Adipocyte (in vitro differentiated cells): ENCODE data around the gene ST8SIA1.
A peak's percentile ranks its signal among the peaks of the same experiment; 100 is the strongest.

Experiments used
- DNase-seq: peaks from one replicate; pipeline ENCODE4 v3.0.0-alpha.2; 2015; ENCODE audit warnings: low read depth
- H3K27me3 ChIP-seq: replicated peaks from 2 replicates; pipeline ENCODE4 v1.7.0; 2013; ENCODE audit warnings: mild to moderate bottlenecking, low read length, moderate library complexity; ENCODE audit not compliant: control insufficient read depth, insufficient read depth
- H3K36me3 ChIP-seq: 2 replicates; pipeline ENCODE4 v1.7.0; 2013; ENCODE audit warnings: low read length, mild to moderate bottlenecking, moderate library complexity; ENCODE audit not compliant: control insufficient read depth, insufficient read depth, severe bottlenecking
- H3K4me1 ChIP-seq: 2 replicates; pipeline ENCODE4 v1.7.0; 2013; ENCODE audit warnings: mild to moderate bottlenecking, low read length, moderate library complexity; ENCODE audit not compliant: control insufficient read depth, insufficient read depth
- H3K4me3 ChIP-seq: 2 replicates; pipeline ENCODE4 v1.7.0; 2013; ENCODE audit warnings: mild to moderate bottlenecking, low read length, moderate library complexity
- H3K9ac ChIP-seq: 2 replicates; pipeline ENCODE4 v1.7.0; 2013; ENCODE audit warnings: mild to moderate bottlenecking, low read length, moderate library complexity
- H3K9me3 ChIP-seq: 2 replicates; pipeline ENCODE4 v1.7.0; 2013; ENCODE audit warnings: mild to moderate bottlenecking, low read length, moderate library complexity; ENCODE audit not compliant: control insufficient read depth

Gene ST8SIA1

DNA sequence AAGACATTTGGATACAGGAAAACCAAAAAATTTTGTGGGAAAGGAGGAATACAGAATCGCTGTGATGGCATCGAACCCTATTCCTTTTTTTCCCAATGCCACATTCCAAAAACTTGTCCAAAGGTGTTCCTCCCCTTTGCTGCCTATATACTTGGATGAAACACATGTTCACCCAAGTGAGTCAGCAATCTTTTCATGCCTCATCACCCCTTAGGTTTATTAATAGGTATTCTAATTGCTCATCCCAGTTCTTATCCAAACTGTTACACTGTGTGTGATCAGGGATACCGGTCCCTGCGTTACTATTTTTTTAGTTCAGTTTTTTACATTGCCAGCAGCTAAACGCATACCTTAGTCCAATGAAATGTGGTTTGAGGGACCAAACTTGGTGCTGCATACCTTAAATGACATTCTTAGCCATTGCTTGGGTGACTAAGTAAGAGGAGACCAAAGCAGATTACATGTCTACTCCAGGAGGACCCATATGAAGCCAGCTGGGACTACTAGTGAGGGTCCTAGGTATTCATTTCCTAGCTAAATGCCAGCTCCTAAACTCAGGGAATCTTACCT, 20.6 kb upstream of the ST8SIA1 start:
- Histone ChIP-seq H3K4me3 (no peak overlapping the region), H3K9me3 (no peaks in the 10 kb centered on the region)

DNA sequence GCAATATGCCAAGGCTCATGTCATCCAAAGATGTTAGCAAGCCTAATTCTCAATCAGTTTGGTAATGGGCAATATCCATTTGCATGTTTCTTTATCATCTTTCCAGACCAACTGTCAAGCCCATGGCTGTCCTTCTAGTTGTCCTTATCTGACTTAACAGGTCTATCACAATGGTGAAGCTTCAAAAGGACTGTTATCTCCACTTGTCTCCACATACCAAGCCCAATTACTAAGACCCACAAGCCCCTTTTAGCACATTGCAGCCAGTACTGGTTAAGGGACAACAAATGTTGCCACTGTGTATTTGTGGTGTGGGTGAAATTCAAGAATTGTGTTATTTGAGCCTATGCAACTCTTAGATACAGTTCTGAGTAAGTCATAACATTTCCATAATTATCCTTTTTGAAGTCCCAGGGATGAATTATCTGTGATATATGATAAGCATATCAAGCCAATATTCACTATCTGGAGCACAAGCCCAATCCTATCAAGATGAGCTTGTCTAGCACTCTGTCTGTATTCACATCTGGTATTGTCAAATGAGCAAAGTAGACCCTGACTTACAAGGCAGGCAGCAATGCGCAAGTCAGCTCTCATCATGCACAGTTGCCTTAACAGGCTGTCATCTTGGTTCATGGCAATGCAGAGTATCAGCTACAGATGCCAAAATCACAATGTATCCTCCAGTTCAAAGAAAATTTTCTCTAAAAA, 19.3 kb upstream of the ST8SIA1 start:
- Histone ChIP-seq H3K9ac (no peak overlapping the region), H3K36me3 (no peaks in the 10 kb centered on the region), H3K9me3 (no peaks in the 10 kb centered on the region), H3K4me1 (no peaks in the 10 kb centered on the region), H3K4me3 (no peak overlapping the region), H3K27me3 (peaks cover 7% of the 10 kb centered on the region)
- DNase-seq = no peak

More for the DNA sequence above, 20.6 kb upstream of the ST8SIA1 start:
- no peak for DNase-seq
- H3K36me3 ChIP-seq = no peaks in the 10 kb centered on the region
- no peaks in the 10 kb centered on the region for H3K4me1 ChIP-seq
- peaks cover 7% of the 10 kb centered on the region for H3K27me3 ChIP-seq
- no peak overlapping the region for H3K9ac ChIP-seq

DNA sequence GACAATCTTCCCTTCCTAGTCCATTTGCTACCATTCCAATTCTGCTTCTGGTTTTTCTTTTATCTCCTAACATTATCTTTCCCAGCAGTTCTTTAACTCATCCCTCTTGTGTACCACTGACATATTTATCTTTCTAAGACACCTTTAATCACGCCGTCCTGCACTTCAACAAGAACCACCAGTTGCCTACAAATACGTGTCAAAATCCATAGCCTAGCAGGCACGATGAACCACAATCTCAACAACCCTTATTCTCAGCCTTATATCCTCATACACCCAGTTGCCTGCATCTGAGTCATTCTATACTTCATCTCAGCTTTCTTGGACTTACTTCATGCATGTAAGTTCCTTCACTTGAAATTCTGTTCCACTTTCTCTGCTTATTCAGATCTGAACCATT, 16.4 kb upstream of the ST8SIA1 start:
- no peaks in the 10 kb centered on the region for H3K9me3 ChIP-seq
- H3K27me3 ChIP-seq = peaks cover 7% of the 10 kb centered on the region
- no peaks in the 10 kb centered on the region for H3K4me1 ChIP-seq
- no peaks in the 10 kb centered on the region for H3K36me3 ChIP-seq
- H3K4me3 ChIP-seq = no peak overlapping the region
- no peak for DNase-seq
- no peak overlapping the region for H3K9ac ChIP-seq

DNA sequence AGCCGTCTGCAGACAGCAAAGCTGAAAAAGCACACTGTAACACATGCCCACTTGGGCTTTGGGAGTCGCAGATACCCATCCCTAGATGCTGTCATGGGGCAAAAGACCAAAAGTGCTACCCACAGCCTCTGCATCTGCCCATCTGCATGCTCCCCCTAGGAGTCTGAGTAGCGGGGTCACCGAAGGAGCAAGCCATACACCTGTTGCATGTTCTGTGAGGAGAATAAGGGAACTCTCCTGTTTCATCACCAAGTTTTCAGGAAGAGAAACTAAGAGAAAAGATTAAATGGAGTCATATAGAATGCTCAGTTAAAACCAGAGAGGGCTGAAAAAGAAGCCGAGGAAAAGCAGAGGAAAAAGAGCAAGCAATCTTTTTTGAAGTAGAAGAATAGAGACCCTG, 13.7 kb upstream of the ST8SIA1 start:
- Histone ChIP-seq H3K36me3 (no peaks in the 10 kb centered on the region), H3K4me1 (no peaks in the 10 kb centered on the region), H3K4me3 (no peak overlapping the region), H3K9ac (no peak overlapping the region), H3K27me3 (peaks cover 4% of the 10 kb centered on the region), H3K9me3 (no peaks in the 10 kb centered on the region)
- DNase-seq = no peak

DNA sequence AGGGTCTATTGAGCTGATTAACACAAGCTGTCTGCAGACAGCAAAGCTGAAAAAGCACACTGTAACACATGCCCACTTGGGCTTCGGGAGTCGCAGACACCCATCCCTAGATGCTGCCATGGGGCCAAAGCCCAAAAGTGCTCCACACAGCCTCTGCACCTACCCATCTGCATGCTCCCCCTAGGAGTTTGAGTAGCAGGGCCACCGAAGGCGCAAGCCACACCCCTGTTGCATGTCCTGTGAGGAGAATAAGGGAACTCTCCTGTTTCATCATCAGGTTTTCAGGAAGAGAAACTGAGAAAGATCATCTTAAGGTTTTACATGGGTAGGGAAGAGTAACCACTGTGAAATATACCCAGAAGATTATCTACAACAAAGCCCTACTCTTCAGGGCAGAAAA, 5.6 kb upstream of the ST8SIA1 start:
- peaks cover 9% of the 10 kb centered on the region for H3K27me3 ChIP-seq
- H3K9me3 ChIP-seq = peaks cover 6% of the 10 kb centered on the region
- no peak overlapping the region for H3K4me3 ChIP-seq
- H3K9ac ChIP-seq = no peak overlapping the region
- no peak for DNase-seq
- H3K4me1 ChIP-seq = no peaks in the 10 kb centered on the region
- H3K36me3 ChIP-seq = no peaks in the 10 kb centered on the region

DNA sequence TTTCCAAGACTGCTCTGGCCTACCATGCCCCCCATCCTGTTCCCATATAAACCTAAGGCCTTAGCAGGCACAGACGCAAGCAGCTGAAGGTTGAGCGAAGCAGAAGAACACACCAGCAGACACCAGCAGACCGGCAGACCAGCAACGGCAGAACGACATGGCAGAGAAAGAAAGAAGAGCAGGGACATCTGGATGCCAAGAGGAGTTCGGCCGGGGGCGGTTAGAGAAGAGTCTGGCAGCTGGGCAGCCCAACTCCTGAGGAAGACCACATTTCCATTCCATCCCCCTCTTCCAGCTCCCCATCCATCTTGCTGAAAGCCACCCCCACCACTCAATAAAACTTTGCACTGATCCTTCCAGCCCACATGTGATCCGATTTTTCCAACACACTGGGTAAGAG, 5.2 kb upstream of the ST8SIA1 start:
- peaks cover 6% of the 10 kb centered on the region for H3K9me3 ChIP-seq
- no peak overlapping the region for H3K4me3 ChIP-seq
- H3K4me1 ChIP-seq = no peaks in the 10 kb centered on the region
- H3K27me3 ChIP-seq = peaks cover 9% of the 10 kb centered on the region
- H3K9ac ChIP-seq = no peak overlapping the region
- DNase-seq = no peak
- H3K36me3 ChIP-seq = no peaks in the 10 kb centered on the region

DNA sequence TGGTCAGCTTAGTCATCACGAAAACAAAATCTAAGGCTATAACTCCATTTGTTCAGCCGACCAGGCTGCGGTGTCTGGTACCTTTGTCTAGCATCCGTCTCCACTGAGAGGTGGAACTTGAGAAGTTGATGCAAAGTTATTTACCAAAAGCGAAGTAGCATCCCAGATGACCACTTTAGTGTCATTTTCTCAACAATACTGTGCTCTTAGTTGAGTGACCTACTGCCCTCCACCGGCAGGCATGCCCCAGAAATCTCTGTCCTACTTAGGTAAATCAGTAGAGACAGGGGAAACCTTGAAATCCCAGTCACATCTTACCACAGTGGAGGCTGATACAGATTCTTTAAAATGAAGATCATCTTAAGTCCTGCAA, 1.3 kb upstream of the ST8SIA1 start:
- peaks cover 15% of the 10 kb centered on the region for H3K27me3 ChIP-seq
- H3K36me3 ChIP-seq = no peaks in the 10 kb centered on the region
- H3K4me1 ChIP-seq = peaks cover 4% of the 10 kb centered on the region
- H3K4me3 ChIP-seq = peak overlapping the region; percentile 92
- peaks cover under 1% of the 10 kb centered on the region for H3K9me3 ChIP-seq
- DNase-seq = no peak
- H3K9ac ChIP-seq = no peak overlapping the region

DNA sequence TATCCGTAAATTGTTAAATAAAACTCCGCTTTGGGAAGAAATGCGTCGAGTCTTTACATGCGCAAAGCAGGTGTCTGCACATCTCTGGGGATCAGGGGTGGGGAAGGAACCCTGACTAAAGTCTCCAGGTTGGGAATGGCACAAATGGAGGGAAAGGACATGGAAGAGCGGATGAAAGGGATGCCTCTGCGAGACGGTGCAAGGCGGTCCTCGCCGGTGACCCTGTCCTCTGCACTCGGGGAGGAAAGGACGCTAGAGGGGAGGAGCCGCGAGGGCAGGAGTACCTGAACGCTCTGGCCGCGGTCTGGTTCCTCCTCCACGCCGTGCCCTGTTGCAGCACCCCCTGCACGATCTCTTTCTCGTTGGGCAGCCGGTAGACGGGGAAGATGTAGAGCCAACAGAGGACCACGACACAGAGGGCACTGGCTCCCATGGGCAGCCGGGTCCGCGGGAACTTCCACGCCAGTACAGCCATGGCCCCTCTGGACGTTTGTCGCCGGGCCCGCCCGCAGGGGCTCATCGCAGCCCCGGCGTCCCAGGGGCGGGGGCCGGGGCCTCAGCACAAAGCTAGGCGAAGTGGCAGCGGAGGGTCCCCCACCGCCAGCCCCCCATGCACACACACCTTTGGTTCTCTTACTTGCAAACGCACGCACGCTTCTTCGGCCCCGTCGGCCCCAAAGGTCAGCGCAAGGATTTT, 646 bp downstream of the ST8SIA1 start:
- peak overlapping the region; percentile 92 for H3K4me3 ChIP-seq
- no peak for DNase-seq
- peak overlapping the region; percentile 59 for H3K9ac ChIP-seq
- H3K36me3 ChIP-seq = no peaks in the 10 kb centered on the region
- peaks cover 10% of the 10 kb centered on the region for H3K27me3 ChIP-seq
- H3K9me3 ChIP-seq = no peaks in the 10 kb centered on the region
- peaks cover 4% of the 10 kb centered on the region for H3K4me1 ChIP-seq

DNA sequence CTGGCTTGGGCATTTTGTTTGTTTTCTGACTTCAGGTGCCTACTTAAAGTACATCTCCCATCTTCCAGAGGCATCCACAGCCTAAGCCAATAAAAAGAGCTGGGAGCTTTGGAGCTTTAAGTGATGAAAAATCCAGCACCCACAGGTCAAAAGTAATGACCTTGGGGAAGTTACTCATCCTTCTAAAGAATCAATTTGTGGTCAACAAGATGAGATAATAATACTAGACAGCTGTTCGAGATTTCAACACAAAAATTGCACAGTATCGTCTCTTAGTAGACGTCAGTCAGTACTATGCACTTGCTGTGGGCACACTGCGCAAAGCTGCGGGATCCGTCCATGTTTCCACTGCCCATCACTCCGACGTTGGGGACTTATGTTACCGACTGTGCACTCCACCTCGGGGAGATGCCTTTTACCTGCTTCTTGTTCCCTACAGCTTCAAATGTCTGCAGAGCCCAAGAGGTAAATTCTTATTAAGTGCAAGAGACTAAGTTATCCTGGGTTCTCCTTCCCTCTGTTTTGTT, 1.3 kb downstream of the ST8SIA1 start:
- Histone ChIP-seq H3K4me1 (peaks cover 4% of the 10 kb centered on the region), H3K27me3 (peaks cover 10% of the 10 kb centered on the region), H3K4me3 (peak overlapping the region; percentile 92), H3K36me3 (no peaks in the 10 kb centered on the region), H3K9me3 (no peaks in the 10 kb centered on the region), H3K9ac (no peak overlapping the region)
- DNase-seq = no peak

DNA sequence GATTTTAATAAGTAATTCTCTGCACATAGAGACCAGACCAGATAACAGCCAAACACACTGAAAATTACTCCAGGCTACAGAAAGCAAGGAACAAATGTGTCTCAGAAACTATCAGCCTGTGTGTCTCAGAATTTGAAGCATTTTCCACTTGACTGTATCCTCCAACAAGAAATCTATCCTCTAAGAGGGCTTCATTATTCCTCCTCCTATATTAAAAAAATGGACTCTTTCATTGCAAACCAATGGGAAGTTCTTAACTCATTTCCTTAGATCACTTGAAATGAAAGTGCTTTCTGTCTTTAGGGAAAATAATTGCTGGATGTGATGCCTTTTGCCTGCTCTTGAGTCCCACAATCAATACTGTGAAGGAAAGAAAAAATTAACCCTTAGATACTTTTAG, 2.3 kb downstream of the ST8SIA1 start:
- peaks cover 10% of the 10 kb centered on the region for H3K27me3 ChIP-seq
- DNase-seq = no peak
- no peak overlapping the region for H3K4me3 ChIP-seq
- no peak overlapping the region for H3K9ac ChIP-seq
- no peaks in the 10 kb centered on the region for H3K9me3 ChIP-seq
- peaks cover 4% of the 10 kb centered on the region for H3K4me1 ChIP-seq
- no peaks in the 10 kb centered on the region for H3K36me3 ChIP-seq

DNA sequence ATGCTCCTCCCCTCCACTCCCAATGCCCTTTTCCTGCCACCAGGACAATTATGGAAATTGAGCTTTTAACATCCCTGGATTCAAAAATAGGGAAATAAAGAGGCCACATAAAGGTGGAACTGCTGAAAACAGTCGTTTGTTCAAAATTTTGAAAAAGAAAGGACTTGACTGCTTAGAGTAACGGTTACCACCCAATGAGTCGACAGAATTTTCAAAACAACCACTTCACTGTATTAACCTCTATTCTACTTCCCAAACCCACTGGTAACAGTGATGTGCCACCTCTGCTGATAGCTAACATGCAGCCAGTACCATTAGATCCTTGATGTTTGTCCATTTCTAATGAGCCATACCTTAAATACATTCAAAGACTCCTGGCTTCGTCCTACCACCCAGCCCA, 4.9 kb downstream of the ST8SIA1 start:
- Histone ChIP-seq H3K9me3 (no peaks in the 10 kb centered on the region), H3K4me1 (peaks cover 4% of the 10 kb centered on the region), H3K36me3 (no peaks in the 10 kb centered on the region), H3K9ac (no peak overlapping the region), H3K4me3 (no peak overlapping the region), H3K27me3 (peaks cover 7% of the 10 kb centered on the region)
- no peak for DNase-seq
